ENCODE data around the gene ACSL4. TPM values are rescaled to one million over a fixed set of nuclear protein-coding genes. Genes with fewer than 3 reads are reported as not detected.
A peak's percentile ranks its signal among the peaks of the same experiment; 100 is the strongest.
"Not testable (repeated sequence)": the region's sequence is repeated elsewhere in the genome, so short reads cannot be mapped to it uniquely, and the experiment has no call there.

The ACSL4 gene
- total RNA-seq, 1 donor from 2014 or later = 64.0 TPM

DNA sequence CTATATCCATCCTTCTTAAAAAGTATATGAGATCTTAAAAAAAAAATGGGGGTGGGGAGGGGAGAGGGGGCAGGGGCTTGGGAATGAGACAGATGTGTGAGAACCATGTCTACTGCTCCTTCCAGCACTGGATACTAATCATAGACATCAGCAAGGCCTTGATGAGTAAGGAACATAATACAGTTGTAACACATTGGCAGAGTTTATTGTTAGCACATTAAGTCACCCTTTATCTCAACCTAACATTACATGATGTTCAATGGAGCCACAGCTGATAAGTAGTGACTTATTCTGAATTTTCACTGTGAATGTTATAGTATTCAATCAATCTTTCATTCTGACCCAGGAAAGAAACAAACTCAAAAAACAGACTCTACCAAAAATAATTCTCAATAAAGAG, 60.8 kb downstream of the ACSL4 start:
- no peak for DNase-seq (ENCODE audit: low spot score)

DNA sequence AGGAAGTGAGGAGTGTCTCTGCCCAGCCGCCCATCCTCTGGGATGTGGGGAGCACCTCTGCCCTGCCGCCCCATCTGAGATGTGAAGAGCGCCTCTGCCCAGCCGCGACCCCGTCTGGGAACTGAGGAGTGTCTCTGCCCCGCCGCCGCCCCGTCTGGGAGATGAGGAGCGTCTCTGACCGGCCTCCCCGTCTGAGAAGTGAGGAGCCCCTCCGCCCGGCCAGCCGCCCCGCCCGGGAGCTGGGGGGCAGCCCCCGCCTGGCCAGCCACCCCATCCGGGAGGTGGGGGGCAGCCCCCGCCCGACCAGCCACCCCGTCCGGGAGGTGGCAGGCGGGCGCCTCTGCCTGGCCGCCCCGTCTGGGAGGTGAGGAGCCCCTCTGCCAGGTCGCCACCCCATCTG, 61.9 kb downstream of the ACSL4 start:
- not testable (repeated sequence) for DNase-seq (ENCODE audit: low spot score)

DNA sequence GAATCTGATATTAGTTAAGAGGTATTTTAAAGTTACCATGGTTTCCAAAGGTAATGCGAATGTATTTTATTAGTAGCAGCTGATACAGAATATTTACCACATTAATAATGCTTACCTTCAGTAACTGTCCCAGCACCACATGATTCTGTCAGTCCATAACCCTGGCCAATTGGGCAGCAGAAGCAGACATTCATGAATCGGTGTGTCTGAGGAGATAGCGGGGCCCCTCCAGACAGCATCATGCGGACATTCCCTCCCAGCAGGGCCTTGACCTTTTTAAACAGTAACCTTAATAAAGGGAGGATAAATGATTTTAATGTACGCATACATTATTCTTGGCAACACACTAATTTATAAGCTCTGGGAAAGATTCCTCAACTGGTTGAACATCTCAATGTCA, 65.1 kb downstream of the ACSL4 start:
- DNase-seq (ENCODE audit: low spot score) = peak; percentile 0

DNA sequence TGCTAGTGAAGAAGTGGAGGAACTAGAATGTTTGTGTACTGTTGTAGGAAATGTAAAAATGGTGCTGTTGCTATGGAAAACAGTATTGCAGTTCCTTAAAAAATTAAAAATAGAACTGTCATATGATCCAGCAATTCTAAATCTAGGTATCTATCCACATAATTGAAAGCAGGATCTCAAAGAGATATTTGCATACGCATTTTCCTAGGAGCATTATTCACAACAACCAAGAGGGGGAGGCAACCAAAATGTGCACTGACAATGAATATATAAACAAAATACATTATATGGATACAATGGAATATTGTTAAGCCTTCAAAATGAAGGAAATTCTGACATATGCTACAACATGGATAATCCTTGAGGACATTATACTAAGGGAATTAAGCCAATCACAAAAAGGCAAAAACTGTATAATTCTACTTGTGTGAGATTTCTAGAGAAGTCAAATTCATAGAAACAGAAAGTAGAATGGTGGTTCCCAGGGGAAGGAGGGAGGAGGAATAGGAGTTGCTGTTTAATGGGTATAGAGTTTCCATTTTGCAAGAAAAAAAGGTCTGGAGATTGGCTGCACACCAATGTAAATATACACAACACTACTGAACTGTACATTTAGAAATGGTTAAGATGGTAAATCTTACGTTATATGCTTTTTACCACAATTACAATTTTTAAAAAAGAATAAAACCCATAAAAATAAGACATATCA, 72.5 kb downstream of the ACSL4 start:
- no peak for DNase-seq (ENCODE audit: low spot score)

DNA sequence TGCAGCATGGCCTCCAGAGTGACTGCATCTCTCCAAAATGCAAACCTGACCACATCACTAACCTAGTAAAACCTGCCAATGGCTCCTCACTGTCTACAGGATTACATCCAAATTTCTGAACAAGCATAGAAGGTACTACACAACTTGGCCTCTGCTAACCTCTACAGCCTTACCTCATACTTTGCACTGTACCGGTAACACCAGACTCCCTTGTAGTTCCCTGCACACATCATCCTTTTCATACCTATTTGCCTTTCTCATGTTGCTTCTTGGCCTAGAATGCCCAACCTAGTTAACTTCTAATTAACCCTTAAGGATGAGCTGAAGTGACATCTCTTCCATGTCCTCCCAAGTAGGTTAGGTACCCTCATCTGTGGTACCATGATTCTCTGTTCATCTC, 74.7 kb downstream of the ACSL4 start:
- no peak for DNase-seq (ENCODE audit: low spot score)

- DNase-seq (ENCODE audit: low spot score) = not testable (repeated sequence)
These were observed 75.7 kb downstream of the ACSL4 start for GRCh38 chrX:109657364-109657763.

- DNase-seq (ENCODE audit: low spot score) = no peak
These were observed 76.3 kb downstream of the ACSL4 start for GRCh38 chrX:109656774-109657173.

DNA sequence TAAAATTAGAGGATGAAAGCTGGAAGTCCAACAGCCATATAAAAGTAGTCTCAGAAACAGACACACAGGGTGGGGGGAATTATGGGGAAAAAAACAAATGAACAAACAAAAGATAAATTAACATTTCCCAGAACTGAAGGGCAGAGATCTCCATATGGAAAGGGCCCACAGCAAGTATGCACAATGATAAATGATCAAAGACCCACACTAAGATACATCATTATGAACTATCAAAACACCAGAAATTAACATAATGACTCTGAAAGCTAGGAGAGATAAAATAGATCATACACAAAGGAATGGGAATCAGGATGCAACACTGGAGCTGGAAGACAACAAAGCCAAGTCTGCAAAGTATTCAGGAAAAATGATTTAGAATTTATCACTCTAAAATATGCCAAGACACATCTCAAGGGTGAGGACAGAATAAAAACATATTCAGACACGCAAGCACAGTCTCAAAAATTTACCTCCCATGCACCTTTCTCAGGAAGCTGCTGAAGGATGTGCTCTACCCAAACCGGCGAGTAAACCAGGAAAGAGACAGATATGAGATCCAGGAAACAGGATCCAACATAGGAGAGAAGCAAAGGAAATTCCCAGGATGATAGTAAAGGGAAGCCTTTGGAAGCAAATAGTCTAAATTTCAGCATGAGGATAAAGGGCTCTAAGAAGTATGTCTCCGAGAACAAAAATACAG, 77.4 kb downstream of the ACSL4 start:
- peak; percentile 1 for DNase-seq (ENCODE audit: low spot score)

DNA sequence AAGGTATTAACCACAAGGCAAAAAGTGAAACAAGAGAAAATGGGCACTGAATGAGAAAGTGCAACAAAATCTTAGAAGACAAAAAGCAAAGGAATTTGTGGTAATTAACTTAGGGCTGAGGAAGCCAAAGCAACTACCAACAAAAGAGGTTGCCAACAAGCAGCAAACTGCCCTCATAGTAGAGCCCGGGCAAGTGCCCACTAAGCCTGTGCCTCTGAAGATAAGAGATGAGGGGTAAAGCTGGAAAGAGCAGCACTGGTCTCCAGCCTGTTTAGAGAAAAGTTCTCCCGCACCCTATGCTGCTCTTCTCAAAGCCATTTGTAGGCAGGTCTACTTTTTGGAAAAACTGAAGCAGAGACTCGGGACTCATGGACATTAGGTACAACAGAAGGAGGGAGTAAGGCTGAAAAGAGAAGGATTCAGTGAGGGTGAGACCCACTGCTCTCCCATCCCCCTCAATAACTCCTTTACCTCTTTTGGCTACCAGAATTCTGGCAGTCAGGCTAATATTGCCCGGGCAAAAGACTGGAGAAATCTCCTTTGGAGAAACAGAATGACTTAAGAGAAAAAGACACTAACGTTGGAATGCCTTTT, 78.4 kb downstream of the ACSL4 start:
- no peak for DNase-seq (ENCODE audit: low spot score)

- DNase-seq (ENCODE audit: low spot score) = not testable (repeated sequence)
These were observed 88.4 kb downstream of the ACSL4 start for GRCh38 chrX:109644671-109645070.

DNA sequence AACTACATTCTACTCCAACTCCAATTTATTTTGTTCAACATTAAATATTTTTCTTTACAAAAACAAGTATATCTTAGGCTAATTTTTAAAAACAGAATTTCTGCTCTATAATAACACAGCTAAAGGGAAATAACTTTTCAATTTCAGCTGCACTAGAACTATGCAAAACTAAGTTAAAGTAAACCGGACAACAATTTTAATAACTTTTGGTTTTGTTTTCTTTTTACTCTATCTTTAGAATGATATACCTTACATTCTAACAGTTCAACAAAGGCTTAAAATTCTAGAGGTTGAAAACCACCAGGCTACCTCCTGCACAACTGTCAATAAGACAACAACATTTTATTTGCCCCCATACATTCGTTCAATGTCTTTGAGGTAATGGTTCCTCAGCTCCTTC, 89.4 kb downstream of the ACSL4 start:
- no peak for DNase-seq (ENCODE audit: low spot score)

DNA sequence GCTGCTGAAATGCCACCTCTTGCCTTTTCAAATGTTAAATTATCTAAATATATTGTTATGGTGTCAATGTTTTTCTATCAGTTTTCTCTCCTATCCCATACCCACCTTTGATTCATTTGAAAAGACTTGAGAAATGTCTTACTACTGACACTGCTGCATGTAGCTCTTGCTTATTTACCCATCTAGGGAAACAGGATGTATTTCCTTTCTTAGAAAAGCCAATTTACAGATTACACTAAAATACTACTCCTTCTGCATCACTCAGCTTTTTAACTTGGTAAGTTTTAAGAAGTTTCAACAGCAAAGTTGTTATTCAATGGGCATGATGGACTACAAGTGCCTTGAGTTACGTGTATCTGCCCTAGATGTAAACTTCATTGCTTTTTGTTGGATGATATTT, 94.9 kb downstream of the ACSL4 start:
- DNase-seq (ENCODE audit: low spot score) = no peak

DNA sequence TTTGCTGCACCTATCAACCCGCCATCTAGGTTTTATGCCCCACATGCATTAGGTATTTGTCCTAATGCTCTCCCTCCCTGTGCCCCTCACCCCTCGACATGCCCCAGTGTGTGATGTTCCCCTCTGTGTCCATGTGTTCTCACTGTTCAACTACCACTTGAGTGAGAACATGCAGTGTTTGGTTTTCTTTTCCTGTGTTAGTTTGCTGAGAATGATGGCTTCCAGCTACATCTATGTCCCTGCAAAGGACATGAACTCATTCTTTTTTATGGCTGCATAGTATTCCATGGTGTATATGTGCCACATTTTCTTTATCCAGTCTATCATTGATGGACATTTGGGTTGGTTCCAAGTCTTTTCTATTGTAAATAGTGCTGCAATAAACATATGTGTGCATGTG, 95.6 kb downstream of the ACSL4 start:
- DNase-seq (ENCODE audit: low spot score) = not testable (repeated sequence)

GRCh38 chrX:109635146-109635545, 97.9 kb downstream of the ACSL4 start:
- no peak for DNase-seq (ENCODE audit: low spot score)

- peak; percentile 20 for DNase-seq (ENCODE audit: low spot score)
These were observed 100.1 kb downstream of the ACSL4 start for GRCh38 chrX:109632906-109633504.

GRCh38 chrX:109629310-109629709, 103.7 kb downstream of the ACSL4 start:
- no peak for DNase-seq (ENCODE audit: low spot score)

- DNase-seq (ENCODE audit: low spot score) = no peak
These were observed 106.4 kb downstream of the ACSL4 start for GRCh38 chrX:109626637-109627036.

GRCh38 chrX:109624641-109625616, 108.1 kb downstream of the ACSL4 start, which contains the start of gene KCNE5:
TSS of gene KCNE5 (minus strand) at chrX:109625172. CDS start at chrX:109625020, 152 bp downstream.
- peak; percentile 22 for DNase-seq (ENCODE audit: low spot score)

DNA sequence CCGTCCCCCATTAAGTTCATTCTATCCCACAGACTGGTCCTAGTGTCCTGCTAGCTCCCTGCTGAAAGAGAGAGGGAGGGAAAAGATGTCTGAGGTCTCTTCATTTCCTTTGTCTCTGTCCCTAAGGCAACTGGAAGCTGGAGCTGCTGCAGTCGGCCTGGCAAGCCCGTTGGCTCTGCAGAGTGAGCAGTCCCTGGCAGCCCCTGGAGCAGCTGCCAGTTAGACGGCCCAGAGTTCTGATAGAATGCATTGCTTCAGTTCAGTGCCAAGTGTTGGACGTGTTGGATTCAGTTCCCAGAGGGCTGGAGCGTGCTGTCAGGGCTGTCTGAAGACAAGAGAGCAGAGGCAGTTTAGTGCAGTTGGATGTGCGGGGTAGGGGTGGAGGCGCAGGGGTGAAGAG, 109.1 kb downstream of the ACSL4 start:
- no peak for DNase-seq (ENCODE audit: low spot score)

DNA sequence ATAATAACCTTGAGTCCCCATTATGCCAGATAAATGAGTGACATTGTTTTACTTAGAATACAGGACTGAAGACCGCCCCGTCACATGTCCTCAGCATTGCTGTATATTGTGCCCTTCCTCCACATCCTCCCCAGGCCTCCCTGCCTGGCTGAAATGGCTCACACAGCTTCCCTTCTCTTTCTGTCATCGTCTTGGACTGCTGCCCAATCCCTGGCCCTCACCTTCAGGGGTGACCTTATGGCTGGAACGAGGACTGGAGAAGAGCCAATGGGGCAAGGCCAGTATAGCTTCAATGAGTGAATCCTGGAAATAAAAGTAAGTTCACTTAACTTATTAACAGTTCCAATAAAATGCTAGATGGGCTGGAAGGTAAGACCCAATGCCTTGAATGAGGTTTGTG, 110.8 kb downstream of the ACSL4 start:
- no peak for DNase-seq (ENCODE audit: low spot score)

- DNase-seq (ENCODE audit: low spot score) = no peak
These were observed 113.3 kb downstream of the ACSL4 start for GRCh38 chrX:109619771-109620170.

All from umbilical cord (tissue), 2 donors.